Measurements from ENCODE around the gene SGPL1.

Gene SGPL1

DNA sequence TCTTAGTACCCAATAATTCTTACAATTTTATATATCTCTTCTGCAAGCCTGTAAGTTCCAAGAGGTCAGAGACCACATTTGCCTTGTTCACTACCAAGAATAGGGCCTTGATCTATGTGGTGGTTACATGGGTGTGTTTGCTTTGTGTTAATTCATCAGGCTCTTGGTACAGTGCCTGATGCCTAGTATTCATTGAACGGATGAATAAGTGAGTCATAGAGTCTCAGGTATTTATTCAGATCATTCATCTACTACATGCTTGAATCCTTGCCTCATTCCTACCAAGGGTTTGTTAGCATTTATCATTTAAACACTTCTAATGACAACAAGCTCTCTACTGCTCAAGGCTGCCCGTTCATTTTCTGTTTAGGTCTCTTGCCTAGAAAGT lies 11.3 kb upstream of the SGPL1 start:
- no peaks in the 10 kb centered on the region for H3K27me3 ChIP-seq (ENCODE audit: insufficient read depth, poor library complexity, severe bottlenecking)
- no peak overlapping the region for H3K27ac ChIP-seq (replicated peaks)
- TF ChIP-seq, protein P1, sequence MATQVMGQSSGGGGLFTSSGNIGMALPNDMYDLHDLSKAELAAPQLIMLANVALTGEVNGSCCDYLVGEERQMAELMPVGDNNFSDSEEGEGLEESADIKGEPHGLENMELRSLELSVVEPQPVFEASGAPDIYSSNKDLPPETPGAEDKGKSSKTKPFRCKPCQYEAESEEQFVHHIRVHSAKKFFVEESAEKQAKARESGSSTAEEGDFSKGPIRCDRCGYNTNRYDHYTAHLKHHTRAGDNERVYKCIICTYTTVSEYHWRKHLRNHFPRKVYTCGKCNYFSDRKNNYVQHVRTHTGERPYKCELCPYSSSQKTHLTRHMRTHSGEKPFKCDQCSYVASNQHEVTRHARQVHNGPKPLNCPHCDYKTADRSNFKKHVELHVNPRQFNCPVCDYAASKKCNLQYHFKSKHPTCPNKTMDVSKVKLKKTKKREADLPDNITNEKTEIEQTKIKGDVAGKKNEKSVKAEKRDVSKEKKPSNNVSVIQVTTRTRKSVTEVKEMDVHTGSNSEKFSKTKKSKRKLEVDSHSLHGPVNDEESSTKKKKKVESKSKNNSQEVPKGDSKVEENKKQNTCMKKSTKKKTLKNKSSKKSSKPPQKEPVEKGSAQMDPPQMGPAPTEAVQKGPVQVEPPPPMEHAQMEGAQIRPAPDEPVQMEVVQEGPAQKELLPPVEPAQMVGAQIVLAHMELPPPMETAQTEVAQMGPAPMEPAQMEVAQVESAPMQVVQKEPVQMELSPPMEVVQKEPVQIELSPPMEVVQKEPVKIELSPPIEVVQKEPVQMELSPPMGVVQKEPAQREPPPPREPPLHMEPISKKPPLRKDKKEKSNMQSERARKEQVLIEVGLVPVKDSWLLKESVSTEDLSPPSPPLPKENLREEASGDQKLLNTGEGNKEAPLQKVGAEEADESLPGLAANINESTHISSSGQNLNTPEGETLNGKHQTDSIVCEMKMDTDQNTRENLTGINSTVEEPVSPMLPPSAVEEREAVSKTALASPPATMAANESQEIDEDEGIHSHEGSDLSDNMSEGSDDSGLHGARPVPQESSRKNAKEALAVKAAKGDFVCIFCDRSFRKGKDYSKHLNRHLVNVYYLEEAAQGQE (IDR thresholded peaks at IDR 0.05; ENCODE audit: insufficient replicate concordance, low read depth): no peak
- TF ChIP-seq GABPA (IDR thresholded peaks at IDR 0.05; ENCODE audit: low read depth) (no peak), POLR2AphosphoS5 (IDR thresholded peaks at IDR 0.05; ENCODE audit: low read depth) (no peak), SPI1 (IDR thresholded peaks at IDR 0.05; ENCODE audit: borderline replicate concordance, low read depth) (no peak)
- TF ChIP-seq, protein P2, sequence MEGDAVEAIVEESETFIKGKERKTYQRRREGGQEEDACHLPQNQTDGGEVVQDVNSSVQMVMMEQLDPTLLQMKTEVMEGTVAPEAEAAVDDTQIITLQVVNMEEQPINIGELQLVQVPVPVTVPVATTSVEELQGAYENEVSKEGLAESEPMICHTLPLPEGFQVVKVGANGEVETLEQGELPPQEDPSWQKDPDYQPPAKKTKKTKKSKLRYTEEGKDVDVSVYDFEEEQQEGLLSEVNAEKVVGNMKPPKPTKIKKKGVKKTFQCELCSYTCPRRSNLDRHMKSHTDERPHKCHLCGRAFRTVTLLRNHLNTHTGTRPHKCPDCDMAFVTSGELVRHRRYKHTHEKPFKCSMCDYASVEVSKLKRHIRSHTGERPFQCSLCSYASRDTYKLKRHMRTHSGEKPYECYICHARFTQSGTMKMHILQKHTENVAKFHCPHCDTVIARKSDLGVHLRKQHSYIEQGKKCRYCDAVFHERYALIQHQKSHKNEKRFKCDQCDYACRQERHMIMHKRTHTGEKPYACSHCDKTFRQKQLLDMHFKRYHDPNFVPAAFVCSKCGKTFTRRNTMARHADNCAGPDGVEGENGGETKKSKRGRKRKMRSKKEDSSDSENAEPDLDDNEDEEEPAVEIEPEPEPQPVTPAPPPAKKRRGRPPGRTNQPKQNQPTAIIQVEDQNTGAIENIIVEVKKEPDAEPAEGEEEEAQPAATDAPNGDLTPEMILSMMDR (IDR thresholded peaks at IDR 0.05; ENCODE audit: insufficient read depth, low read length): no peak
- no peak for DNase-seq (ENCODE audit: low read depth in 1 of 2, low spot score in 1 of 2)
- no peak overlapping the region for H3K4me3 ChIP-seq (replicated peaks; ENCODE audit: insufficient read depth, low read length)

DNA sequence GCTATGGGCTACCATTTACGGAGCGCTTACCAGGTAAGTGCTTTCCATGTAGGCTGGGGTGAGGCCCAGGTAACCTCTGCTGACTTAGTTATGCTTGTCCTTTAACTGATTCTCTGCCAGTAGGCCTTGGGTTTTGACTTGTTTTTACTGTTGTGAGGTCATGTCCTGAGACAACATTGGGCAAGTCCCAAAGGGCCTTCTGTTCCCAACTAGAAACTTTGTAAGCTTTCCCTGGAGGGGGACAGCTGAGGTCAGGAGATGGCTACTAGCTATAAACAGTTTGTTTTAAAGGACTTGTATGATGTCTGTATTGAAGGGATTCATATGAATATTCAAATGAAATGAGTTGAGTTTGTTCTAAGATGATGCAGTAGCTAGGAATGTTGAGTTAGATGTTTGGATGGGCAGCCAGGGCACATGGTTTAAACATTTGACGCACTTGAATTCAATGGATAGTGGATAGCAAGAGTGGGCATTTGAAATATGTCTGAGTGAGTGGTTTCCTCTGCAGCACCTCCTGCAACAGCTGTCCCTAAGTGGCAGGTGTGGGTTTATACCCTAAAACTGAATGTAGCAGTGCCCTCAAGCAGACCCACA lies 10.0 kb upstream of the SGPL1 start:
- no peak for TF ChIP-seq GABPA (IDR thresholded peaks at IDR 0.05; ENCODE audit: low read depth)
- TF ChIP-seq POLR2AphosphoS5 (IDR thresholded peaks at IDR 0.05; ENCODE audit: low read depth): no peak
- TF ChIP-seq, protein P1 (IDR thresholded peaks at IDR 0.05; ENCODE audit: insufficient replicate concordance, low read depth): no peak
- TF ChIP-seq, protein P2 (IDR thresholded peaks at IDR 0.05; ENCODE audit: insufficient read depth, low read length): no peak
- no peak for TF ChIP-seq SPI1 (IDR thresholded peaks at IDR 0.05; ENCODE audit: borderline replicate concordance, low read depth)
- DNase-seq (ENCODE audit: low read depth in 1 of 2, low spot score in 1 of 2): no peak
- Histone ChIP-seq H3K27ac (replicated peaks) (no peak overlapping the region), H3K4me3 (replicated peaks; ENCODE audit: insufficient read depth, low read length) (no peak overlapping the region), H3K27me3 (ENCODE audit: insufficient read depth, poor library complexity, severe bottlenecking) (no peaks in the 10 kb centered on the region)

DNA sequence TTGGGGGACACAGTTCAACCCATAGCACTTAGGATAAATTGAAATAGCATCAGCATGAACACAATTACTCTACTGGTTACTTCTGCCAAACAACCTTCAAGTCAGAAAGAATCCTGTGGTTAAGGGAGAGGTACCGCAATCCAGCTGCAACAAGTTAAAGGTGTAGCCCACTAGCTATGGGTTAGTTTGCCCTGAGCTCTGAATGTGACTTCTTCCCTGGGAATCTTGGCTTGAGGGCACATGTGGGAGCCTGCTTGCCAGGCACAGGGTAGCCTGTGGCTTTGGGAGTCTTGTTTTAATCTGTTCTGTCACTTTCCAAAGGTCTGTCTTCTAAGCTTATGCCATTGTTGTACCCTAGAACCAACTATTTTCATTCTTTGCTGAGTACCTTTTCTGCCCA lies 8.9 kb upstream of the SGPL1 start:
- Histone ChIP-seq H3K27ac (replicated peaks) (no peak overlapping the region), H3K4me3 (replicated peaks; ENCODE audit: insufficient read depth, low read length) (no peak overlapping the region), H3K27me3 (ENCODE audit: insufficient read depth, poor library complexity, severe bottlenecking) (no peaks in the 10 kb centered on the region)
- TF ChIP-seq POLR2AphosphoS5 (IDR thresholded peaks at IDR 0.05; ENCODE audit: low read depth) (no peak), SPI1 (IDR thresholded peaks at IDR 0.05; ENCODE audit: borderline replicate concordance, low read depth) (no peak), GABPA (IDR thresholded peaks at IDR 0.05; ENCODE audit: low read depth) (no peak)
- TF ChIP-seq, protein P2 (IDR thresholded peaks at IDR 0.05; ENCODE audit: insufficient read depth, low read length): no peak
- TF ChIP-seq, protein P1 (IDR thresholded peaks at IDR 0.05; ENCODE audit: insufficient replicate concordance, low read depth): no peak
- DNase-seq (ENCODE audit: low read depth in 1 of 2, low spot score in 1 of 2): no peak
